ENCODE results near the gene ASAH2. TPM values are rescaled to one million over a fixed set of nuclear protein-coding genes. Genes with fewer than 3 reads are reported as not detected.
"Not testable (repeated sequence)": the region's sequence is repeated elsewhere in the genome, so short reads cannot be mapped to it uniquely, and the experiment has no call there.

ASAH2 gene
- total RNA-seq, result 0.22 and 0.79 TPM in 2 replicates

DNA sequence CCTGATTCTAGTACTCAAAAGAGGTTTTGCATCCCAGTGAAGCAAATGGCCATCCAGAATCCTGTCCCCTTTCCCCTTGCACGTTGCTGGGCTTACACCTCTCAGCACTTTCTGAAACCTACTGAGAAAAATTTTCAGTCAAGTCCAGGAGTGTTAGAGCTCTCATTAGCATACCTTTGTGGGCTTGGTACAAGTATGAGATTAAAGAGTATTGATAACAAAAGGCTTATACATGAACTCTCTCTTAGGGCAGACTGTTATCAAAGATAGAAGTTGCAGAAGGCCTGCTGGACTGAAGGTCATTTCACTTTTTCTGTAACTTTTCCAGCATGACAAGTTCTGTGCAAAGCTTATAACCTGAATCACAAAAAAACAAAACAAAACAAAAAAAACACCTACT, at the start of gene ASAH2:
Gene ASAH2 (minus strand): TSS at position 123 of the 400 bp plus-strand sequence. CDS start 2,906 bp downstream, outside the sequence.
- no peak for DNase-seq (ENCODE audit: low read depth in 2 of 2)

DNA sequence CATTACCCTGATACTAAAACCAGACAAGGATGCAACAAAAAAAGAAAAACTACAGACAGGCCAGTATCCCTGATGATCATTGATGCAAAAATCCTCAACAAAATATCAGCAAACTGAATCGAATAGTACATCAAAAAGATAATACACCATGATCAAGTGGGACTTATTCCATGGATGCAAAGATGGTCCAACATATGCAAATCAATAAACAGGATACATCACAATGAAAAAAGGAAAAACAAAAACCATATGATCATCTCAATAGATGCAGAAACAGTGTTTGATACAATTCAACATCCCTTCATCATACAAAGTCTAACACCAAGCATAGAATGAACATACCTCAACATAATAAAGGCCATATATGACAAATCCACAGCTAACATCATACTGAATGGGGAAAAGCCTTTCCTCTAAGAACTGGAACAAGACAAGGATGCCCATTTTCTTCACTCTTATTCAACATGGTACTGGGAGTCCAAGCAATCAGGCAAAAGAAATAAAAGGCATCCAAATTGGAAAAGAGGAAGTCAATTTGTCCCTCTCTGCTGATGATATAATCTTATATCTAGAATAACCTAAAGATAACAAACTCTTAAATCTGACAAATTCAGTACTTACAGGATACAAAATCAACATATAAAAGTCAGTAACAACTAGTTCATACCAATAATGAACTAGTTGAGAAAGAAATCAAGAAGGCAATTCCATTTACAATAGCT, 48.8 kb upstream of the ASAH2 start:
- no peak for DNase-seq (ENCODE audit: low read depth in 2 of 2)

DNA sequence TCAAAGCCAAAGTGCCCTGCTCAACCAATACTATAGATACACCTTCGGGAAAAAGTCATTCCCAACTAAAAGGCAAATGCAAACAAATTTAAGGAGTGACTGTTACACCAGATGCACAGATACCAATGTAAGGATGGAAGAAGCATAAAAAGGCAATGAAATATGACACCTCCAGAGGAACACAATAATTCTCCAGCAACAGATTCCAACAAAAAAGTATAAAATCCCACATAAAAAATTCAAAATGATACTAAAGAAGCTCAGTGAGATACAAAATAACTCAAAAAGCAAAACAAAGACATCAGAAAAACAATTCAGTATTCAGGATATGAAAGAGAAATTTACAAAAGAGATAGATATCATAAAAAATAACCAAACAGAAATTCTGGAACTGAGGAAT, 44.1 kb upstream of the ASAH2 start:
- no peak for DNase-seq (ENCODE audit: low read depth in 2 of 2)

DNA sequence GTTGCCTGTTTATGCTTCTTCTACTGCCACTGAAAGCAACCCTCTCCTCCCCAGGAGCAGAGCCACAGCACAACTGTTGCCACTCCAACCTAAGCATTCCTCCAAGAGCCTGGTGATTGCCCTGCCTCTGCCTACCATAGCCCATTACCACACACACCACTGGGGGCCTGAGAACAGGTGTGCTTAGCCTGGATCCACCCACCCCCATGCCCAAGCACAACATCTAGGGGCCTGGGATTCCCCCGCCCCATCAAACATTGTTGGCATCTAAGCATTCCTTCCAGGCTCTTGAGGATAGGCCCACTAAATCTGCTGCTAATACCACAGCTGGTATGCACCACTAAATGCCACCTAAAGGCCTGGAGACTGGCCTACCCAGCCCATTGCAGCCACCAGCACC, 43.3 kb upstream of the ASAH2 start:
- no peak for DNase-seq (ENCODE audit: low read depth in 2 of 2)

DNA sequence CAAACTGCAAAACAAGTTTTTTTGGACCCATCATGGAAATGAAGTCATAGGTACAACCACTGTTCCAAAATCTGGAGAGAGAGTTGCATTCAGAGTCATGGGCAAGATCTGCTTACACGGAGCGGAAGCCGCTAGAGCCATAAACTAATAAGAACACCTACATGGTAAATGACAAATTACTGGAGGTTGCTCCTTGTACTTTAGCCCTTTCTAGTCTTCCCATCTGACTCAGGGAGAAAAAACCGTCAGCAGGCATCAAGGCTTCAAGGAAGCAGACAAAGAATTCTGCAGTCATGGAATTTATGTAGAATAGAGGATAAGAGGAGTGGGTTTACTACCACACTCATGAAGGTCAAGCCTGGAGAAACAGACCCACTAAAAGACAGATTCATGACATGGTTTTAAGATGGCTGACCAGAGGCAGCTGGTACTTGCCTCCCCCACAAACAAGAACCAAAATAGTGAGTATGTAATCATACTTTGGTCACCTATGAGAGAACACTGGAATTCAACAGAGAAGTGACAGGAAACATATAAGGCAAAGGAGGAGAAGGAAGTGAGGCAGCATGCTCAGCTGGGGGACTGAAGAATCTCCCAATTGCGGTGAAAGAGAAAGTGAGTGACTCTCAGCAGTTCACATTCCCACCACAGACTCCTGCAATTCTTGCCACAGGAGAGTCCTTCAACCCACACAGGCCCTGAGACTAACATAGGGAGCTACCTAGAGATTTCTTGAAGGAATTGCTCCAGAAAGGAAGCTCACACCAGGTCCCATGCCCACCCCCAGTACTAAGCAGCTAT, 42.4 kb upstream of the ASAH2 start:
- no peak for DNase-seq (ENCODE audit: low read depth in 2 of 2)

DNA sequence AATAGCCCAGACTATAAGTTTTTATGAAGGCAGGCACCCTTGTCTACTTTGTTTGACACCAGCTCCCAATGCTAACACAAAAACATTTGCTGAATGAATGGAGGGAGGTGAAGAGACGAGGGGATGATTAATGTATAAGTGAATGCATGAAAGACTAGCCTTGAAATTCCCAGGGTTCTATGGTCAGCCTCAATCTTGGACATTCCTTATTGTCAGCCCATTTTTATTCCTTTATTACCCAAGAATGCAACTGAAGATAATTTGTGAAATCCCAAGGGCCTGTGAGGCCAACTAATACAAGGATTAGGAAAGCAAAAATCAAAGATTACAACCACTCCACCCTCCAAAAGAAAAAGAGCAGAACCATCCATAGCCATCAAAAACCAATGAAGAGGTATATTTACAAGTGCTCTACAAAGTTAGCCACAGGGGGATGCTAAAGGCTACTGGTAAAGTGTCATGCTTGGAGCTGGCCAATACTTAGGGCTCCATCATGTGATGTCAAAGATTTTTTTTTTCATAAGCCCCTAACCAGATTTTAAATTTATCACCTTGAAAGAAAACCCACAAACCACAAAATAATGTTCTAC, 40.0 kb upstream of the ASAH2 start:
- DNase-seq (ENCODE audit: low read depth in 2 of 2), result peak; percentile 47 to 59

DNA sequence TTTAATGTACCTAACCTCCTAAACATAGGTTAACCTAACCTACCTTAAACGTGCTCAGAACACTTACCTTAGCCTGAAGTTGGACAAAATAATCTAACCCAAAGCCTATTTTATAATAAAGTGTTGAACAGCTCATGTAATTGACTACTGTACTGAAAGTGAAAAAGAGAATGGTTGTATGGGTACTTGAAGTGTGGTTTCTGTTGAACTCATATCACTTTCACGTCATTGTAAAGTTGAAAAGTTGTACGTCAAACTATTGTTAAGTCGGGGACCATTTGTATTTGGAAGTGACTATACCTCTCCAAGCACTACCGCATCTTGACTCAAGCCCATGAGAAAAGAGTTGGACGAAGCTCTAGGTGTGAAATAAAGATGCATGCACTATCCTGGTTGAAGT, 37.9 kb upstream of the ASAH2 start:
- no peak for DNase-seq (ENCODE audit: low read depth in 2 of 2)

DNA sequence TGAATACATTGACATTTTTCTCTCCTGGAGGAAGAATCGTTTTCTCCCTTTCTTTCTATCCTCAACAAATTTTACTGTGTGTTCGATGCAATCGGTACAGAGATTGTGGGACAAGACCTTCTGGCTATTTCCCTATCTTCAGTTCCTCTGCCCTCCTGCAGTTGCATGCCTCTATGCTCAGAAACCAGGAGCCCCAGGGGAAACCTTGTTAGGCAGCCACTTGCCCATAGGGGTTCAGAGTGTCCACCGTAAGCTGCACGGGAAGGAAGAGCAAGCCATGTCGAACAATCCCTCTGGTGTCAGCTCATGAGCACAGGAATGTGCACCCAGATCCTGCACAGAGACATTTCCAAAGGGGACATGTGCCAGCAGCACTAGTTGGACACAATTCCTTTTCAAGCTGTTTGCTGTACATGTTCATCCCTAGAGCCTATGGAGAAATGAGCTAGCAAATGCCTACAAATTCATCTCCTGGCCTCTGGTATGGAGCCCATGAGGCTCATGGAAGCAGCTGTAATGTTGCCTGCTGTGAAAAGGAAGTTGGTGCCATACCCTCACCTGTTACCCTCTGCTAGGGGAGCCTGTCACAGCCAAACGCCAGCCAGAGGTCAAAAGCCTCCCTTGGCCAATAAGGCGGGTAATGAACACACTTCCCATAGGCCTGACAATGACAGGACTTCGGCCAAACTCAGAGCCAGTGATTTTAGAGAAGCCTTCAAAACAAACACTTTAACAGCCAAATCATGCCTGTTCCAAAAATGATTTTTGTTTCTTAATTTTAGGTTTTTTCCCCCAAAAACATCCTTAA, 35.9 kb upstream of the ASAH2 start:
- peak in 1 of 2 donors; percentile 17 for DNase-seq (ENCODE audit: low read depth in 2 of 2)

DNA sequence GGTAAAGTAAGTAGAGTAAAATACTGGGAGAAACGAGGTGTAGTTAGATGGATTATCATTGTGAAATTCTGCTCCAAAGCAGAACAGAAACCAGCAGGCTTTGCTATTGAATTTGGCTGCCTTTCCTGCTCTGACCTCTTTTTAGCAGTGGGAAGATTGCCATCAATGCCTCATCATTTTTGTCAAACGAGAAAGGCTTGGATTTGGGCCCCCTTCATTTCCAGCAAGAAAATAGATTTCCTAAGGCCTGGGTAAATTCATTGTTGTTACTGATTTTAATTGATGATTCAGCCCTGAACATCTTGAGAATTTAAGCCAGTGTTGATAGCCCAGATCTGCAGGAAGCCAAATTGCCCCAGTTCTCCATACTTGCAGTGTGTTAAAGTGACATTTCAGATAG, 35.2 kb upstream of the ASAH2 start:
- DNase-seq (ENCODE audit: low read depth in 2 of 2), result peak in 1 of 2 donors; percentile 3

DNA sequence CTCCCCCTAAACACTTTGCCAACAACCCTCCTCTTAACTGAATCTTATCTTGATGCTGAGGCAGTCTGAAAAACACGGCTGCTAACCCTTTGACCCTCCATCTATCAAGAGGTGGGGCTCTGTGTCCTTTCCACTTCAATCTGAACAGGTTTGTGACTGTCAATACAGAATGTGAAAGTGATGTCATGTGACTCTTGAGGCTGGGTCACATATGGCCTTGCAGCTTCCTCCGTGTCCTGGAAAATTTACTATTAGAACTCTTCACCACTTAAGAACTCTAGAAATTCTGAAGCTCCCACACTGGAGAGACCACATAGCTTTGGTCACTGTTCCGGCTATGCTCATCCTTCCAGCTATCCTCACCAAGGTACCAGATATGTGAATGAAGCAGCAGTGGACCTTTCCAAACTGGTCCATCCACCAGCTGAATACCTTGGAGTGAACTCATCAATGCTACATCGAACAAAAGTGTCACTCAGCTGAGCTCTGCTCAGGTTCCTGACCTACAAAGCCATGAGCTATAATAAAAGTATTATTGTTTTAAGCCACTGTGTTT, 30.7 kb upstream of the ASAH2 start:
- DNase-seq (ENCODE audit: low read depth in 2 of 2), result no peak

DNA sequence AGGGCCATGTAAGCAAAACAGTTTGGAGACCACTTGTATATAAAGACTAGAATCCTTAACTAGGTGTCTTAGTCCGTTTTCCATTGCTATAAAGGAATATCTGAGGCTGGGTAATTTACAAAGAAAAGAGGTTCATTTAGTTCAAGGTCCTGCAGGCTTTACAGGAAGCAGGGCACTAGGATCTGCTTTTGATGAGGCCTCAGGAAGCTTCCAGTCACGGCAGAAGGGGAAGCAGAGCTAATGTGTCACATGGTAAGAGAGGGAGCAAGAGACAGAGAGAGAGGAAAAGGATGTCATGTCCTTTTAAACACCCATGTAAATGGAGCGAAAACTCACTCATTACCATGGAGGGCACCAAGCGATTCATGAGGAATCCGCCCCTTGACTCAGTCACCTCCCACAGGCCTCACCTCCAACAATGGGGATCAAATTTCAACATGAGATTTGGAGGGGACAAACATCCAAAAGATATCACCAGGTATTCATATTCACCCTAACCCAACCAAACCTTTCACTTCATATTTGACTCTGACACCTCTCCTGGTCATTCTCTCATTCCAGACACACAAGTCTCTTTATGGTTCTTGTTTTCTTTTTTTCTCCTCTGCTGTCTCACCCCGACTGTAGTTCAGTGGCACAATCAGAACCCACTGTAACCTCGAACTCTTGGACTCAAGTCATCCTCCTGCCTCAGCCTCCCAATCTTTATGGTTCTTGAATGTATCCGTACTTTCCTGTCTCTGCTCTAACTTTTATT, 30.1 kb upstream of the ASAH2 start:
- DNase-seq (ENCODE audit: low read depth in 2 of 2), result no peak

DNA sequence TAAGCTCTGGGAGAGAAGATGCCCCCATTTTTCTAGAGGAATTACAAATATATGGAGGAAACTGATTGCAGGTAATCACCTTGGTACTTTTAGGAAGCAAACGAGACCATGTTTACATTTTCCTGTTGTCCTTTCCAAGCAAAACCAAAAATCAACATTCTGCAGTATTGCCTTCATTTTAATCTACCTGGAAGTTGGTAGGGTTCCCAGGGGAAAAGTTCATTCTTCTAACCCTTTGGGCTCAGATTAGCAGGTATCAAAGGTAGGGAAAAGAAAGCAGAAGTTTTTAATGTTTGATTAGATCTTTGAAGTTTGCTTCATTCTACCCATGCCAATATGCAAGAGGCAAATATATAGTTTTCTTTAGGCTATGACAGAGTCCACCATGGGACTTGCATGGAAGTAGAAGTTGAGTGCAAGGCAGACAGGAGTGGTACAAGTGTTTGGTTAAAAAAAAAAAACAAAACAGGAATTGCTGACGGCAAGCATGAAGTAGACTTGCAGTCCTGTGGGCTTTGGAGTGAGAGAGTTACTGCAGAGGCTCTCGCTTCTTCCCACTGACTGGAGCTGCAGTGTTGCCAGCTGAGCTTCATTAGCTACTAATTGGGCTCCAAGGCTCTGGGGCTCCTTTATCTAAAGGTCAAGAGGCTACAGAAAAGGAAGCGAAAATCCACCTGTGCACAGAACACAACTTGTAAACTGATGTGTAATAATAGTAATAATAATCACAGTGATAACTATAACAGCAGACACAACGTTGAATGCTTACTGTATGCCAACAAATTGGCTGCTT, 28.9 kb upstream of the ASAH2 start:
- no peak for DNase-seq (ENCODE audit: low read depth in 2 of 2)

DNA sequence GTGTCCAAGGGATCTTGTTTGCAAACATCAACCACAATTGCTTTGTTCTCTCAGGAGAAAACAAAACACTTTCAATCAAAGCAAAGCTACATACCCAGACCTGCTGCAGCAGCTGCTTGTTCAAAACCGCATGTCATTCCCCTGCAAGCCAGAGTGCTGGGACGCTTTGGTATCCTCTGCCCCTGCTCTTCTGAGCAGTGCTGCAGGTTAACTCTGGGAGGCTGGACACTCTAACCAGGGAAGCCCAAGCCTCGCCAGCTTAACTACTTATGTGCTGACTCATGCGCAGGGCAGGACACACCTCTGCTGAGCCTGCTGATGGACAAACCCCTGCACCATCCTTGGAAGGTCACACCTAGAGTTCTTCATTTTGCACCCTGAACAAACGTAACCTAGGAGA, 28.2 kb upstream of the ASAH2 start:
- no peak for DNase-seq (ENCODE audit: low read depth in 2 of 2)

DNA sequence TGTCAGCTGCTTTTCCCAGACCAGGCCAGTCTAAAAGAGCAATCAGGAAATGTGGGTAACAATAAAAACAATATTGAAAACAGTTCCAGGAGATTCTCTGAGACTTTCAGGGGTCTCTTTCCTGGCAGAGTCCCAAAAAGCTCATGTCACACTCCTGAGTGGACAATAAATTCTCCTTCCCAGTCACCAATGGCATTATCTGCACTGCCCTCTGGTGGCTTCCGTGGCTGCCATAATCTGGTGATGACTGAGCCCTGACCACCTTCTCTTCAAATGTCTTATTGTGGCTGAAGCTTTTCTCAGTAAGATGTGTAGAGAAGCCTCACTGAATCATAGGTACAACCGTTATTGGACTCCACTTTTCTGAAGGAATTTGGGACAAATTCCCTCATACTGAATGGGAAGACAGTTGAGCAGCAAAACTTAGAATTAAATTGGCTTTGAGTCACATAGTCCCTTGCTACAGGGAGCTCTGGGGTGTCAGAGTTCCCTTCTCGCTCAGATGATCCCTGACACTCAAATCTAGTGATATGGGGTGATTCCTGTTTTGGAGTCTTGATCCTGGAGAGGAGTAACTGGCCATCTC, 24.4 kb upstream of the ASAH2 start:
- peak; percentile 29 to 42 for DNase-seq (ENCODE audit: low read depth in 2 of 2)

DNA sequence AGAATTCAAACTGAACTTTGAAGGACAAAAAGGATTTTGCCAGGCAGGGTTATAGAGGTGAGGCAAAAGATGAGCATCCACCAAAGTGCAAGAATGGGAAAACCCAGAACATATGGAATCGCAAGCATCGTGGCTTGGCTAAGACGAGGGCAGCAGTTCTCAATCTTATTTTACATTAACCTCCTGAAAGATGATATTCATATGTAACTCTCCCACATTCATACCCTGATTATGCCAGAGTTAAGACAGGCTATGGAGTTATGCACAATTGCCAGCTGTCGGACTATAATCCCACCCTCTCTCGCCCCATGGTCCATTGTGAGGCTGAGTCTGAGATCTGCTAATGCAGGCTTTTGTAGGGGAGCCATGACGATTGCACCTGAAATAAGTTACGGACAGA, 21.2 kb upstream of the ASAH2 start:
- no peak for DNase-seq (ENCODE audit: low read depth in 2 of 2)

DNA sequence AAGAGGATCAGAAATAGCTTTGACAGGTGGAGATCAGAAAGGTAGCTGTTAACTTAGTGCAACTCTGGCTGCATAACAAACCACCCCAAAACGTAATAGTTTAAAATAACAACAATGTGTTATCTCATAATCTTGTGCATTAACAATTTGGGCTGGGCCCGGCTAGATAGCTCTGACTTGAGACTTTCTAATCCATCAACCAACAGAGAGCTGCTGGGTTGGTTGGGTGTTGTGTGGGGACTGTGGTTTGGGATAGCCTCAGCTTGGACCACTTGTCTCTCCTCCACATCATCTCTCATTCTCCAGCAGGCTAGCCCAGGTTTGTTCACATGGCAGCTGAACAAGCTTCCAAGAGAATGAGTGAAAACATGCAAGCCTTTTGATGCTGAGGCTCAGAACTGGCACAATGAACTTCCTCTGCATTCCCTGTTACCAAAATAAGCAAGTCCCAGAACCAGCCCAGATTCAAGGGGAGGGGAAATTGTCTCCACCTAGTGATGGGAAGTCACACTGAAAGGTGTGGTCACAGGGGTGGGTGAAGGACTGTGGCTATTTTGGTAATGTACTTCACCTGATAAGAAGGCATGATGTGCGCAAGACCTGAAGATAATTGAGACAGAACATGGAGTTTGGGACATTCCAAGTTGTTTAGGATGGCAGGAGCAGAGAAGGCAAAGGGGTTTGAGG, 20.4 kb upstream of the ASAH2 start:
- no peak for DNase-seq (ENCODE audit: low read depth in 2 of 2)

DNA sequence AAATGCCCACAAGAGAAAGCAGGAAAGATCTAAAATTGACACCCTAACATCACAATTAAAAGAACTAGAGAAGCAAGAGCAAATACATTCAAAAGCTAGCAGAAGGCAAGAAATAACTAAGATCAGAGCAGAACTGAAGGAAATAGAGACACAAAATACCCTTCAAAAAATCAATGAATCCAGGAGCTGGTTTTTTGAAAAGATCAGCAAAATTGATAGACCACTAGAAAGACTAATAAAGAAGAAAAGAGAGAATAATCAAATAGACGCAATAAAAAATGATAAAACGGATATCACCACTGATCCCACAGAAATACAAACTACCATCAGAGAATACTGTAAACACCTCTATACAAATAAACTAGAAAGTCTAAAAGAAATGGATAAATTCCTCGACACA, 16.6 kb upstream of the ASAH2 start:
- not testable (repeated sequence) for DNase-seq (ENCODE audit: low read depth in 2 of 2)

DNA sequence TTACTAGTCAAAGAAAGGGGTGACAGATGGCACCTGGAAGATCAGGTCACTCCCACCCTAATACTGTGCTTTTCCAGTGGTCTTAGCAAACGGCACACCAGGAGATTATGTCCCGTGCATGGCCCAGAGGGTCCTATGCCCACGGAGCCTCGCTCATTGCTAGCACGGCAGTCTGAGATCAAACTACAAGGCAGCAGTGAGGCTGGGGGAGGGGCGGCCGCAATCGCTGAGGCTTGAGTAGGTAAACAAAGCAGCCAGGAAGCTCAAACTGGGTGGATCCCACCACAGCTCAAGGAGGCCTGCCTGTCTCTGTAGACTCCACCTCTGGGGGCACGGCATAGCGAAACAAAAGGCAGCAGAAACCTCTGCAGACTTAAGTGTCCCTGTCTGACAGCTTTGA, 11.3 kb upstream of the ASAH2 start:
- not testable (repeated sequence) for DNase-seq (ENCODE audit: low read depth in 2 of 2)

DNA sequence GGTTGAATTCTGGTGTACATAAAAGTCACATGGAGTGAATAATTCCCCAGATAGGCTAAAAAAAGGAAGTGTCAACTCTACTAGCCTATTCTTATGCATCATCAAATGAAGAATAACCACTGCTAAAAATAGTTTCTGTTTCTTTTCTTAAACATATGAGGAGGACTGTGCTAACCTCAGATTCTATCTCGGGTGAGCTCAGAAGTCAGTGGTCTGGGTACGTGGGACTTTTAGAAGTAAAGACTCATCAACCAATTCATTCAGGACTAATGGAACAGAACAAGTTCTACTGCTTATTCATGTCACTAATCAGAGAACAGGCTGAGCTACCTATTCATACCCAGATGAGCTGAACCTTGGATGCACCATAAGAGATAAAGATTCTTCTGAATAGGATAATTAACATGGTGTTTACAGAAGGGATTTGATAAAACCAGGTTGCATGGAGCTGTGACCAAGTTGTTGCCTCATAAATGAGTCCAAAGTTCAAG, 9.5 kb upstream of the ASAH2 start:
- no peak for DNase-seq (ENCODE audit: low read depth in 2 of 2)

All from lung microvascular endothelial cell (primary cell).